H1 (cell line): ENCODE data around the gene BTN1A1. TPM values are rescaled to one million over a fixed set of nuclear protein-coding genes. Genes with fewer than 3 reads are reported as not detected.

Experiments used
- SRF ChIP-seq: IDR thresholded peaks from 2 replicates; pipeline ENCODE4 v1.6.1; 2011; ENCODE audit warnings: mild to moderate bottlenecking, low read depth, low read length, moderate library complexity
- polyA plus RNA-seq, 7 experiments: library from polyadenylated mRNA; depleted of rRNA in 3 of 7; stranded (reverse) in 5 of 7; unstranded in 2 of 7; fragments of >200 nt in 5 of 7; fragments of 200-250 nt in 2 of 7; gene quantifications; 1 replicate in 5 of 7; 2 replicates in 1 of 7; 4 replicates in 1 of 7; pipeline versions ENCODE4 v1.2.1 to v1.2.3, GENCODE V29; 2011 to 2013; ENCODE audit warnings: missing spikeins in 2 of 7, mixed read lengths in 2 of 7
- total RNA-seq: library from RNA; stranded (reverse); fragmentation: NEBNext Ultra II Directional; extraction: Animal tissue kit (Norgen Biotek cat#: 25700); gene quantifications from 2 replicates; pipeline ENCODE4 v1.2.1, GENCODE V29; 2021

Gene BTN1A1
- total and polyA plus RNA-seq, 2 of the 8 experiments (the other 6 are each of a cell fraction or from before 2014, with no cell fraction given): 0.28 to 0.35 TPM

- TF ChIP-seq SRF: no peak
These were observed 2.1 kb downstream of the BTN1A1 start (continued) for GRCh38 chr6:26502165-26502564.
